Activated CD8-positive, alpha-beta memory T cell treated with anti-CD3 and anti-CD28 coated beads for 1 hour (primary cell): ENCODE results near the gene MRPL23.

ENCODE experiments used
- DNase-seq, 2 donors: peaks; one replicate each; pipeline ENCODE4 v3.0.0-alpha.2; 2020; ENCODE audit warnings: low read depth in 1 of 2; ENCODE audit errors: extremely low read depth in 1 of 2

MRPL23 gene

GRCh38 chr11:1946812-1947484 is at the start of gene MRPL23:
TSS of gene MRPL23 (plus strand) at chr11:1947332. CDS start at chr11:1947363, 31 bp downstream.
- DNase-seq: peak in 1 of 2 donors; percentile 14

GRCh38 chr11:1899090-1899489 is 48.0 kb upstream of the MRPL23 start:
- no peak for DNase-seq

DNA sequence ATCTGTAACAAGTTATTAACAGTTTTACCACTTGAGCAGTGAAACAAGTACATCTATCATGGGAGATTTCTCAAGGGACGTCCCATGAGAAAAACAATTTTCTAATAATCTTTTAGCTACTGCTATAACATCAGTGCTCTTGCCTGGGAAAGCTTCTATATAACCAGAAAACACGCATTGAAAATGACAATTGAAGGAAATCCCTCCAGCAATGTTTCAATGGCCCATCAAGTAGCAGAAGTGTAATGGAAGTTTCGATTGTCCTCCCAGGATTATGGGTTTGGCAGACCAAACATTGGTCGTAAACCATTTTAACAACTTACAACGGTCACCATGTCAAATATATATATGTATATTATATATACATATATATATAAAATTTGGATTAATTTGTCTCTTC is 47.4 kb upstream of the MRPL23 start:
- DNase-seq: no peak

GRCh38 chr11:1906181-1906580 is 41.0 kb upstream of the MRPL23 start:
- DNase-seq: no peak

GRCh38 chr11:1906611-1907423 is 40.3 kb upstream of the MRPL23 start:
- DNase-seq: no peak

GRCh38 chr11:1908618-1909017 is 38.5 kb upstream of the MRPL23 start:
- no peak for DNase-seq

DNA sequence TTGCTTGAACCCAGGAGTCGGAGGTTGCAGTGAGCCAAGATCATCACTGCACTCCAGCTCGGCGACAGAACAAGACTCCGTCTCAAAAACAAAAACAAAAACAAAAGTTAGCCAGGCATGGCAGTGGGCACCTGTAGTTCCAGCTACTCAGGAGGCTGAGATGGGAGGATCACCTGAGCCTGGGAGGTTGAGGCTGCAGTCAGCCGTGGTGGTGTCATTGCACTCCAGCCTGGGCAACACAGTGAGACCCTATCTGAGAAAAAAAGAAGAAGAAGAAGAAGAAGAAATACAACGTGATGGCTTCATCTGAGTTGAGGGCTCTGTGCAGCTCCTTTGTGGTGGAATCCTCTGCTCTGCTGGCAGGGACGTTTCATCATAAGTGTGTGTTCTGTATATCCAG is 37.6 kb upstream of the MRPL23 start:
- no peak for DNase-seq

DNA sequence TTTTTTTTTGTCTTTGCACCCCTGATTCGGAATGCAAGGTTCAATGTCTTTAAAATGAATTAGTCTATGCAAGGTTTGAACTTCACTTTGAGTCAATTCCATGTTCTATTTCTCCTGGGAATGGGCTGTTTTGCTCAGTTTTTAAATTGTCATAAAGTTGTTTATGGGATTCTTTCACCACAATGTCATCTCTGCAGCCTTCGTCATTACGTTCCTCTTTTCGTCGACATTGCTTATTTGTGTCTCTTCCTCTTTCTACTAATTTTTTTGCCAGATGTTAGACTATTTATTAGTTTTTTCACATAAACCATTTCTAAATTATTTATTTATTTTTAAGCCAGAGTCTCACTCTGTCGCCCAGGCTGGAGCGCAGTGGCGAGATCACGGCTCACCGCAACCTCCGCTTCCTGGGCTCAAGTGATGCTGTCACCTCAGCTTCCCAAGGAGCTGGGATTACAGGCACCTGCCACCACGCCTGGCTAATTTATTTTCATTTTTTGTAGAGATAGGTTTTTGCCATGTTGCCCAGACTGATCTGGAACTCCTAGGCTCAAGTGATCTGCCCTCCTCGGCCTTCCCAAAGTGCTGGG is 34.7 kb upstream of the MRPL23 start:
- no peak for DNase-seq

- no peak for DNase-seq
Observed at GRCh38 chr11:1913271-1914060, 33.7 kb upstream of the MRPL23 start.

- no peak for DNase-seq
Observed at GRCh38 chr11:1915795-1916131, 31.4 kb upstream of the MRPL23 start.

GRCh38 chr11:1916132-1916985 is 30.8 kb upstream of the MRPL23 start:
- DNase-seq: no peak

- no peak for DNase-seq
Observed at GRCh38 chr11:1916986-1917522, 30.1 kb upstream of the MRPL23 start.

- DNase-seq: no peak
Observed at GRCh38 chr11:1917523-1918435, 29.4 kb upstream of the MRPL23 start.

DNA sequence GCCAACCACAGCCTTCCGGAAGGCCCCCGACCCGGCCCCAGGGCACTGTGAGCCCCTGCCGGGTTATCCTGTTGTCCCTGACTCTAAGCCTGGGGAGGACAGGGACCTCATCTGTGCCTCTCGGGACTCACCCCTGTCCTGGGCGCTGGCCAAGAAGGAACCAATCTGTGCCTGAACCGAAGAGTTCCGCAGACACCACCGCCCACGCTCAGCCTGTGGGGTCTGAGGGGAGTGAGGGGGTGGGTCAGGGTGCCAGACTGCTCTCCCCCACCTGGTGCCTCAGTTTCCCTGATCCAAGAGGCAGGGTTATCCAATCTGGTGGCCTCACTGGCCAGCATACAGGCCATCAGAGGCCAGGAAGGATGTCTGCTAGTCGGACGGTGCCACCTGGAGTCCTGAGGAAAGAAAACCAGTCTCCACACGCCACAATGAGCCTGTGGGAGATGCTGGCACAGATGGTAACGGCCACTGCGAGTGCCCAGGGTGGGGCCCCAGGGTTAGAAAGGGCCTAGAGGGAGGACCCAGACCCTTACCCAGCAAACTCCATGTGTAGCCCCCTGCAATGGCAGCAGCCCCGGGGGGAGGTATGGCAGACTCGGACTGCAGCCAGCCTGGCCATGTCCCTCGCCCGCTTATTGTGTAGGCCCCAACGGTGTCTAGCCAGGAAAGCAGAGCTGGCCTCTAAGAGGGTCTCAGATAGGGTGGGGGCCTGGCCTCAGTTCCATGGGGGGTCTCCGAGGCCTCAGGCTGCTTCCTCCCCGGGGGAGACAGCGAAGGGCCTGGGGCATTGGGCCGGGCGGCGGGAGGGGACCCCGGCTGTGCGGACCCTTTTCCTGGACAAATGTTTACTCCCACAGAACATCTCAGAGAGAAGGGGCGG is 28.5 kb upstream of the MRPL23 start:
- no peak for DNase-seq

GRCh38 chr11:1919391-1920127 is 27.6 kb upstream of the MRPL23 start, which contains the start of gene TNNT3:
TSS of gene TNNT3 (plus strand) at chr11:1919703. CDS start at chr11:1922875, 3,172 bp downstream.
- DNase-seq: no peak

GRCh38 chr11:1920128-1920908 is 26.8 kb upstream of the MRPL23 start:
- no peak for DNase-seq
